GM06990 (cell line): ENCODE results near the gene CYSRT1.

Source experiments
- DNase-seq: peaks from one replicate; pipeline ENCODE4 v3.0.0-alpha.2; 2011; ENCODE audit not compliant: insufficient read length; ENCODE audit errors: extremely low read depth
- H3K27me3 ChIP-seq: replicated peaks from 2 replicates; pipeline ENCODE4 v1.6.0; 2011; ENCODE audit warnings: low read length; ENCODE audit not compliant: control insufficient read depth, insufficient read depth
- H3K36me3 ChIP-seq: 2 replicates; pipeline ENCODE4 v1.5.1; 2011; ENCODE audit warnings: low read length; ENCODE audit not compliant: control insufficient read depth, insufficient read depth
- H3K4me3 ChIP-seq: replicated peaks from 2 replicates; pipeline ENCODE4 v1.5.1; 2011; ENCODE audit warnings: low read depth, mild to moderate bottlenecking, control low read depth, low read length
- TF ChIP-seq, protein P1 (sequence below): IDR thresholded peaks from 2 replicates; pipeline ENCODE4 v1.5.1; 2011; ENCODE audit warnings: low read length, control low read depth, mild to moderate bottlenecking, inconsistent platforms; ENCODE audit not compliant: insufficient read depth, poor library complexity, severe bottlenecking

Gene CYSRT1

DNA sequence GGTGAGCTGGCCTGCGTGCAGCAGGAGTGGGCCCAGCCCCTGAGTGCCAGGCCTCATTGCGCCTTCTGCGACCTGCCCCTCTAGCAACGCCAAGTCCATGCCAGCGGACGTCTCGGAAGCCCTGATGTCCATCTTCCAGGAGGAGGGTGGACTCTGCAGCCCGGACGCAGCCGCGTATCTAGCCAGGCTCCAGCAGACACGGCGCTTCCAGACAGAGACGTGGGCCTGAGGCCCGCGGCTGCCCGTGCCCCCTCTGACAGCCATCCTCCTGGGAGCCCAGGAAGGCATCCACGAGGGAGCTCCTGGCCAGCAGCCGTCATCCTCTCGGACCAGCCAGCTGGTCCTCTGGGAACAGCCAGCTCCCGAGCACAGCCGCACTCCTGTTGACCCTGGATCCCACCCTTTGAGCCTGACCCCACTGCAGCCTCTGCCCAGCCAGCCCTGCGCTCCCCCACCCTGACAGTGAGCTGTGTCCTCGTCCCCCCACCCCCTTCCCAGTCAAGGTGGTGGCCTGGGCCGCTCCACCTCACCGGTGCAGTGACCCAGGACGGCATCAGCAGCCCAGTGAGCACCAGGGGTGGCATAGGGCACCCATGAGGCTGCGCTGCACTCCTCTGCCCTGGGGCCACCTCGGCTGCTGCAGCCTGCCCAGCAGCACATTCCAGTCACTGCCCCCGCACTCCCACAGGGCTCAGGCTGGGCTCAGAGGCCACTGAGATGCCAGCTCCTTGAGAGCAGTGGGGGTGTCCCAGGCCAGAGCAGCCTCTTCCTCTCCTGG is 8.6 kb upstream of the CYSRT1 start:
- Histone ChIP-seq H3K4me3 (no peak overlapping the region), H3K36me3 (peaks cover 10% of the 10 kb centered on the region), H3K27me3 (no peaks in the 10 kb centered on the region)
- no peak for DNase-seq
- TF ChIP-seq, protein P1, sequence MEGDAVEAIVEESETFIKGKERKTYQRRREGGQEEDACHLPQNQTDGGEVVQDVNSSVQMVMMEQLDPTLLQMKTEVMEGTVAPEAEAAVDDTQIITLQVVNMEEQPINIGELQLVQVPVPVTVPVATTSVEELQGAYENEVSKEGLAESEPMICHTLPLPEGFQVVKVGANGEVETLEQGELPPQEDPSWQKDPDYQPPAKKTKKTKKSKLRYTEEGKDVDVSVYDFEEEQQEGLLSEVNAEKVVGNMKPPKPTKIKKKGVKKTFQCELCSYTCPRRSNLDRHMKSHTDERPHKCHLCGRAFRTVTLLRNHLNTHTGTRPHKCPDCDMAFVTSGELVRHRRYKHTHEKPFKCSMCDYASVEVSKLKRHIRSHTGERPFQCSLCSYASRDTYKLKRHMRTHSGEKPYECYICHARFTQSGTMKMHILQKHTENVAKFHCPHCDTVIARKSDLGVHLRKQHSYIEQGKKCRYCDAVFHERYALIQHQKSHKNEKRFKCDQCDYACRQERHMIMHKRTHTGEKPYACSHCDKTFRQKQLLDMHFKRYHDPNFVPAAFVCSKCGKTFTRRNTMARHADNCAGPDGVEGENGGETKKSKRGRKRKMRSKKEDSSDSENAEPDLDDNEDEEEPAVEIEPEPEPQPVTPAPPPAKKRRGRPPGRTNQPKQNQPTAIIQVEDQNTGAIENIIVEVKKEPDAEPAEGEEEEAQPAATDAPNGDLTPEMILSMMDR, result no peak

DNA sequence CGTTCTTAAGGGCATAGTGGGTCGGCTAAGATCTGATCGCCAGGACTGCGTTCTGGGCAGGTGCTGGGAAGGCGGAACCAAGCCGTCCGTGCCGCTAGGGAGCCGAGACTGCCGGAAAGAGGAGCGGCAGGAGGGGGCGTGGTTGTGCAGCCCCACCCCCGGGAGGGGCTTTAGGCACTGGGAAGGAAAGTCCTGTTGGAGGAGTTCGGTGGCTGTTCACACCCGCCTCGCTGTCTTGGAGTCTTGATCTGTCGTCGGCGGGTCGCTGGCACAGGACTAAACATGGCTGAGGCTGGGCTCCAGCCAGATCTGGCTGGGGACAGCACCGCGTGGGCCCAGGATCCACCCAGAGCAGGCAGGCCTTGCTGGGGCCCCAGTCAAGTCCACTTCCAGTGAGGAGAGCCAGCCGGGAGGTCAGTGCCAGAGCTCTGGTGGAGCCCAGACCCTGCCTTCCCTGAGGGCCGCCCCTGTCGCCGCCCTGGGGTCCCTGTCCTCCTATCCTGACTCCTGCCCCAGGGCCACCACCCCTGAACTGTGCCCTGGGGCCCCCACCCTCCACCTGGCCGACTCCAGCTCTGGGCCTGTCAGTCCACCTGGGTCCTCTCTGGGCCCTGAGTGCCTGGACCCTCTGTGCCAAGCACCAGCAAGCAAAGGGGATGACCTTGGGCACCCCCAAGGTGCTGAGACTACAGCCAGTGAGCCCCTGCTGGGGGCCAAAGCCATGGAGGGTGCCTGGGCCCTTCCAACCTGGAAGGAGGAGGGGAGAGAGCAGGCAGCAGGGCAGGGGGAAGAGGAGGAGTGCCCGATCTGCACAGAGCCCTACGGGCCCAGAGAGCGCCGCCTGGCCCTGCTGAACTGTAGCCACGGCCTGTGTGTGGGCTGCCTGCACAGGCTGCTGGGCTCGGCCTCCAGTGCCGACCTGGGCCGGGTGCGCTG is 7.4 kb upstream of the CYSRT1 start:
- TF ChIP-seq, protein P1, result no peak
- DNase-seq, result no peak
- H3K36me3 ChIP-seq, result peaks cover 10% of the 10 kb centered on the region
- no peaks in the 10 kb centered on the region for H3K27me3 ChIP-seq
- no peak overlapping the region for H3K4me3 ChIP-seq

DNA sequence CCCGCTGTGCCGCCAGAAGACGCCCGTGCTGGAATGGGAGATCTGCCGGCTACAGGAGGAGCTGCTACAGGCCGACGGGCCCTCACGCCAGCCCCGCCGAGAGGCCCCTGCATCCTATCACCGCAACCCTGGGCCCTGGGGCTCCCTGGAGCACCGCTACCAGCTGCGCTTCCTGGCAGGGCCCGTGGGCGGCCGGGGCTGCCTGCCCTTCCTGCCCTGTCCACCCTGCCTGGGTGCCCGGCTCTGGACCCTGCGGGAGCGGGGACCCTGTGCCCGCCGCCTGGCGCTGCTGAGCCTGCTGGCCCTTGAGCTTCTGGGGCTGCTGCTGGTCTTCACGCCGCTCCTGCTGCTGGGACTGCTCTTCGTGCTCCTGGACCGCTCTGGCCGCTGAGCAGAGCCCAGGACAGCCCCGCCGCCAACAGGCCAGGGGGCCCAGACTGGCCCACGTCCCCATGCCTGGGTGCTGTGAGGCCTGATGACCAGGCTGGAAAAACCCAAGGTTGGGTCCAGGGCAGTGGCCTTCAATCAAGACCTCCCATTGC is 6.7 kb upstream of the CYSRT1 start:
- H3K4me3 ChIP-seq, result no peak overlapping the region
- H3K27me3 ChIP-seq, result no peaks in the 10 kb centered on the region
- TF ChIP-seq, protein P1, result no peak
- DNase-seq, result no peak
- H3K36me3 ChIP-seq, result peaks cover 10% of the 10 kb centered on the region

DNA sequence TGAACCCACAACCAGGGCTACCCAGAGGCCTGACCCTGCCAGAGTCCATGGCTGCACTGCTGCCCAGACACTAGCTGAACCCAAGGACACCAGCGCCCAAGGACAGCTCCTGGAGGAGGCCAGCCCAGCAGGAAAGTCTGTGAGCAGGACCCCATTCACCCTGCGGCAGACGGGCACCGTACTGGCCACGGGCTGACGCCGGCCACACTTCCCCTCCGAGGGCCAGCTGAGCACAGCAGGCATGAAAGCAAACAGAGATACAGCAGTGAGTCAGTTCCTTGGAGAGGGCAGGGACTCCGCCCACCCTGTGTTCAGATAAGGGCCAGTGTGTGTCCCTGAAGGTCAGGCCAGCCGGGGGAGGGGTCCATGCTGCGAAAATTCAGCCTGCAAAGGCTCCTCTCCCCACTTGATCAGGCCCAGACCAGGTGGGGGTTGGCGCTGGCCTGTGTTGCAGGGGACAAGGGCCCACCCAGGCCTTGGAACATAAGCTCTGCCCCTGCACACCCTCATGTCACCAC is 6.2 kb upstream of the CYSRT1 start:
- Histone ChIP-seq H3K27me3 (no peaks in the 10 kb centered on the region), H3K4me3 (no peak overlapping the region), H3K36me3 (peaks cover 10% of the 10 kb centered on the region)
- TF ChIP-seq, protein P1, result no peak
- no peak for DNase-seq

DNA sequence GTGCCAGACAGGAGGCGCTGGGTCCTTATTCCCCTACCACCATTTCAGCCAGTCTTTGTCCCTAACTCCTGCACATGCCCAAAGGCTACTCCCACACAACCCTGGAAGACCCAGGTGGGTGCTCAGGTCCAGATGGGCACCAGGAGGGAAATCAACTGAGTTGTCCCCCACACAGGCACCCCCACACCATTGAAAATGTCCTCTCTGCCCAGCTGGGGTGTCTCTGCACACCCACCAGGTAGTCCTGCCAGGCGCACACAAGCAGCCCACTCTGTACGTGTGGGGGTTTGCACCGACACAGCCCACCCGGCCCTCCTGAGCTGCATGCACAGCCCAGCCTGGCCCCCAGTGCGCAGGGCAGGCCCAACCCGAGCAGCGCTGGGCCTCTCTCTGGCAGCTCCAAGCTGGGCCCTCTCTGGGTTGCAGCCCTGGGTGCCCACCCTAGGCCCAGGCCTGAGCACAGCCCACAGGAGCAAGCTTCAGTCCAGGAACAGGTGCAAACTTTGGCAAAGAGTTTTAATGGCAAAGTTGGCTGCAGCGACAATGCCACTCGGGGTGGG is 5.1 kb upstream of the CYSRT1 start:
- TF ChIP-seq, protein P1, result no peak
- Histone ChIP-seq H3K36me3 (peaks cover 10% of the 10 kb centered on the region), H3K4me3 (no peak overlapping the region), H3K27me3 (no peaks in the 10 kb centered on the region)
- no peak for DNase-seq
